WTC11 (cell line): ENCODE results near the gene ZEB1.

Experiments
- CTCF ChIP-seq: fragments of 200-600 bp; IDR thresholded peaks from 2 replicates; pipeline ENCODE4 v1.8.0; 2022; ENCODE audit warnings: antibody characterized with exemption
- TEAD4 ChIP-seq: sonication (generic); formaldehyde crosslinking; IDR thresholded peaks from 2 replicates; pipeline ENCODE4 v1.8.0; 2022; ENCODE audit warnings: mild to moderate bottlenecking, missing genetic modification reagents

DNA sequence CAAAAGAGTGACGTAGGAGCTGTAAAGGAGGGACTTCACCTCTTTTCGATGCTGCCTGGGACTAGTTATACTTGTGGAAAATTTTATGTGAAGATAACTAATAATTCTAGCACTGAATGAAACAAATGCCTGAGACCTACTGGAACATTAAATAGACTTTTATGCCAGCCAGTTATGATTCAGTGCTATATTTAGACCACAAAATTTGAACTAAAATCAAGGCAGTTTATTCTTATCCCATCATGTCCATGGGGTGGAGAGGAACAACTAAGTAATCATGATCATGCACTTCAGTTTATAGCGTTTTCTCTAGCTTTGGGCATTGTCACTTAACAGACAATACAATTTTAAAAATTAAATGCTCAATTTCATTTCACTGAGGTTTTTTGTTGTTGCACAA lies 76.7 kb downstream of the ZEB1 start:
- TF ChIP-seq TEAD4 (CRISPR knock-in tag) (no peak), CTCF (no peak)
